C4-2B (cell line): ENCODE measurements around the gene LIFR.
"Not testable (repeated sequence)": the region's sequence is repeated elsewhere in the genome, so short reads cannot be mapped to it uniquely, and the experiment has no call there.

ENCODE experiments used
- CTCF ChIP-seq: fragments of 450-650 bp; conservative IDR thresholded peaks from 2 replicates; pipeline ENCODE4 v1.5.1; 2017; ENCODE audit warnings: mild to moderate bottlenecking
- ZFX ChIP-seq: fragments of 450-650 bp; IDR thresholded peaks from 2 replicates; pipeline ENCODE4 v1.6.1; 2017

GRCh38 chr5:38516649-38517048 lies 39.8 kb downstream of the LIFR start:
- TF ChIP-seq CTCF, ZFX: not testable (repeated sequence)
